ENCODE results near the gene CEMIP2.

DNA sequence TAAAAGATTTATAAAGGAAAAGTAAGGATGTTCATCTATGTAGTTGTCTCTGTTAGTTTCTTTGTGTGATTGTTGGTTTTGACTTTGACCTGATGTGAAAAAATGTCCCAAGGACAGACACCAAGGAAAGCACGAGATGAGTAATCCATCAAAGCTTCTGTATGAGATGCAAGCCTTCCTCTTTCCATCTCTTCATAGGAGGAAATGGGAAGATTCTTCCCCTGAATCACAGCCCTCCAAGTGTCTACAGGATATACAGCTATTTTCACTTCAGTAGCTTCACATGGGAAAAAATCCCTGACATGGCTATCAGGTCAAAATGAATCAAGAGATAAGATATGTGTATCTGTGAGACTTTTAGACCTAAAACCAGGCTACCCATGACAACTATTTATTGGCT, 29.0 kb upstream of the CEMIP2 start:
- TF ChIP-seq POLR2A (IDR thresholded peaks at IDR 0.05), result no peak
- TF ChIP-seq, protein P1, sequence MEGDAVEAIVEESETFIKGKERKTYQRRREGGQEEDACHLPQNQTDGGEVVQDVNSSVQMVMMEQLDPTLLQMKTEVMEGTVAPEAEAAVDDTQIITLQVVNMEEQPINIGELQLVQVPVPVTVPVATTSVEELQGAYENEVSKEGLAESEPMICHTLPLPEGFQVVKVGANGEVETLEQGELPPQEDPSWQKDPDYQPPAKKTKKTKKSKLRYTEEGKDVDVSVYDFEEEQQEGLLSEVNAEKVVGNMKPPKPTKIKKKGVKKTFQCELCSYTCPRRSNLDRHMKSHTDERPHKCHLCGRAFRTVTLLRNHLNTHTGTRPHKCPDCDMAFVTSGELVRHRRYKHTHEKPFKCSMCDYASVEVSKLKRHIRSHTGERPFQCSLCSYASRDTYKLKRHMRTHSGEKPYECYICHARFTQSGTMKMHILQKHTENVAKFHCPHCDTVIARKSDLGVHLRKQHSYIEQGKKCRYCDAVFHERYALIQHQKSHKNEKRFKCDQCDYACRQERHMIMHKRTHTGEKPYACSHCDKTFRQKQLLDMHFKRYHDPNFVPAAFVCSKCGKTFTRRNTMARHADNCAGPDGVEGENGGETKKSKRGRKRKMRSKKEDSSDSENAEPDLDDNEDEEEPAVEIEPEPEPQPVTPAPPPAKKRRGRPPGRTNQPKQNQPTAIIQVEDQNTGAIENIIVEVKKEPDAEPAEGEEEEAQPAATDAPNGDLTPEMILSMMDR (IDR thresholded peaks at IDR 0.05), result no peak

Measured in ovary (tissue), 3 donors.